GM21390 (cell line): ENCODE data around the gene ADCY2.

Experiments
- ATAC-seq: cut with Tn5 transposase; IDR thresholded peaks from one replicate; pipeline ENCODE4 v1.9.1; 2021; ENCODE audit not compliant: unreplicated experiment

Gene ADCY2

GRCh38 chr5:7773178-7773577 is 377.2 kb downstream of the ADCY2 start:
- no peak for ATAC-seq

DNA sequence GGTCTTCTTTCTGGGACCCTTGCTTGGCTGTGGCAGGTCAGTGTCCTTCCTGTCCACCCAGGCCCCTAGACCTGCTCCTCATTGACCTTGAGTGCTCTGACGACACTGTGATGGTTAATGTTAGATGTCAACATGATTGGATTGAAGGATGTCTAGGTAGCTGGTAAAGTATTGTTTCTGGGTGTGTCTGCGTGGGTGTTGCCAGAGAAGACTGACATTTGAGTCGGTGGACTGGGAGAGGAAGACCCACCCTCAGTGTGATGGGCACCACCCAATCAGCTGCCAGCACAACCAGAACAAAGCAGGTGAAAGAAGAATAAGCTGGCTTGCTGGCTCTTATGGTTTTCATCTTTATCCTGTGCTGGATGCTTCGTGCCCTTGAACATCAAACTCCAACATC is 380.5 kb downstream of the ADCY2 start:
- no peak for ATAC-seq

- ATAC-seq, result peak; percentile 66
Measured at GRCh38 chr5:7779019-7780005, 383.4 kb downstream of the ADCY2 start.

GRCh38 chr5:7781899-7782298 is 386.0 kb downstream of the ADCY2 start:
- ATAC-seq, result no peak

- no peak for ATAC-seq
Measured at GRCh38 chr5:7784683-7785380, 388.9 kb downstream of the ADCY2 start.

DNA sequence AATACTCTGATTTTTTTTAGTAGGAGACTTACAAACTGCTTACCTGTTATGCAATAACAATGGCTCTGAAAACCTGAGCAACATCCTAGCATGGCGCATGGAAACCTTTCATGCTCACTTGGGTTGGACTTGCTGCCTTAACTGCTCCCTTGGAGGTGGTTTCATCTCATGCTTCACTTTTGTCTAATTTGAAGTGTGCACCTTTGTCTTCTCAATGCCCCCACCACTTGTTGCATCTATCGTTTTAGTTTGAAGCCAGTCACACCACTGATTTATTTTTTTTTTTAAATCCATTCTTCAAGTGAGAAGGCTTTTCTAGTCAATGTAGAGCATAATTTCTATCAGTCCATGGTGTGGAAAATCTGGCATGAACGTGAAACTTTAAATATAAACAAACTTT is 391.8 kb downstream of the ADCY2 start:
- ATAC-seq, result no peak

GRCh38 chr5:7789567-7789966 is 393.6 kb downstream of the ADCY2 start:
- no peak for ATAC-seq

GRCh38 chr5:7793895-7794294 is 398.0 kb downstream of the ADCY2 start:
- ATAC-seq, result peak; percentile 18

- peak; percentile 89 for ATAC-seq
Measured at GRCh38 chr5:7794311-7794710, 398.4 kb downstream of the ADCY2 start.

DNA sequence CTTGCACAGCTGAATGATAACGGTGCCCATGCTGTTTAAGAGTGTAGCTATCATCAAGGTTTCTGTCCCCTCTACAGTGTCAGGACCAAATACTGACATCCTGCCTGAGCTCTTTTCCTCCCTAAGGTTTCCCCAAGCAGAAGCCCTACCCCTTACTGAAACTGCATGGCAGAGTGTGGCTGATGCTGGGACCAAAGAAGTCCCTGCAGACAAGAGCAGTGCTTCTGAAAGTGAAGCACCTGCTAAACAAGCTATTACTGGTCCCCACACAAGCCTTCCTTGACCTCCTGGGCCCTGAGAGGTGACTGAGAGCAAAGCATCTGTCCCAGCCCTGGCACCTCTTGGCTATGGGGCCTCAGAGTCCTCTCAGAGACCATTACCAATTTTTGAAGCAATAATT is 398.9 kb downstream of the ADCY2 start:
- peak; percentile 56 for ATAC-seq

GRCh38 chr5:7795306-7795705 is 399.4 kb downstream of the ADCY2 start:
- no peak for ATAC-seq

DNA sequence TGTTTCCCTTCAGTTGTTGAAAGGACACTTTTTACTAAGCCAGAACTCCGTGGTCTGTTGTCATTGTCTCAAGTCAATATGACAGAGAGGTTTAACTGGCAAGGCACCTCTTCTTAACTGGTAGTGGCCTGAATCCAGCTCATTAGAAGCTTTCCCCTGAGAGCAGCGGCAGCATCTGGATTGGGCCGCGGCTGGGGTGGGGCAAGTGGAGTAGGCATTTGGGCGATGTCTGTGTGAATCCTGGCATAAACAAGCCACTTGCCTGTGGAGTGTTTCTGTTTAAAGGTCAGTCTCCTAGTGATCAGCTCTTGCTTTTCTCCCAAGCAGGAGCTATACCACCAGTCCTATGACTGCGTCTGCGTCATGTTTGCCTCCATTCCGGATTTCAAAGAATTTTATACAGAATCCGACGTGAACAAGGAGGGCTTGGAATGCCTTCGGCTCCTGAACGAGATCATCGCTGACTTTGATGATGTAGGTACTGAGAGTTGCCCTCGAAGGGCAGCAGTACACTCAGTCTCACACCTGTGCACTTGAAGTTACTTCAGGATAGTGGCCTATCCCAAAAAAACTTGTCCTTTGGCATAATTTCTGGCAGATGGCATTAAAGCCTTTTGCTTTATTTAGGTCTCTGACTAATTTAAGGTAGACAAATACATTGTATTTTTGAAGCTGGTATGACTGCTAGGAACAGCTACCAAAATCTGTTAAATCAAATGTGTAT is 406.1 kb downstream of the ADCY2 start:
- ATAC-seq, result no peak

- ATAC-seq, result no peak
Measured at GRCh38 chr5:7802855-7803254, 406.9 kb downstream of the ADCY2 start.

DNA sequence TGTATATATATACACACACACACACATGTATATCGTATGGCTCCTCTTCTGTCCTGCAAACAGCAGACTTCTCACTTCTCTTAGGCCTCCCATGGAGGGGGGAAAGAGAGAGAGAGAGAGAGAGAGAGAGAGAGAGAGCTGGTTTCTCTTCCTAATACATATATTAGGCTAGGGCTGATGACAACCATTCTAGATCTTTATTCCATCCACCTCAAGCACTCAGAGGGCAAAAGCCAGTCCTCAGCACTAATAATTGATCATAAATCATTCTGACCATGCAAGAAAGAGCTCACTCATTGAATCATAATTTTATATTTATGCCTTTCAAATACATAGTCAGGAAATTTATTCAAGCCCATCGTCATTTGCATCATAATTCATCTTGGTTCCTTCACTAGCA is 408.0 kb downstream of the ADCY2 start:
- ATAC-seq, result no peak

GRCh38 chr5:7805379-7805778 is 409.4 kb downstream of the ADCY2 start:
- no peak for ATAC-seq

DNA sequence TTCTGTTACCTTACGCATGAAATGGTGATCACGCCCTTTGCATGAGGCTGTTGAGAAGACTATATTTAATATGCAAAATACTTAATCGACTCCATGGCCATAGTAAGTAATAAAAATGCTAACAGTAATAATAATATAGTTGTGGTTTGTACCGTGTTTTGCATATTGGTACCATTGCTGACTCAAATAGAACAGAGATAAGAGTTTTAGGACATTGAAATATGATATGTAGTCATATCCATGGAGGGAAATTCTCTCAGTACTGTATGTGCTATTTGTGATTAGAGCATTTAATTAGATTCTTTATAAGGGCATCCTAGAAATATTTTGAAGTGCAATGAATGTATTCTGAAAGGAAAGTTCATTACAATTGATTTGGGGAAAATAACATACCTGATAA is 413.1 kb downstream of the ADCY2 start:
- ATAC-seq, result no peak

GRCh38 chr5:7811715-7812114 is 415.8 kb downstream of the ADCY2 start:
- ATAC-seq, result no peak

DNA sequence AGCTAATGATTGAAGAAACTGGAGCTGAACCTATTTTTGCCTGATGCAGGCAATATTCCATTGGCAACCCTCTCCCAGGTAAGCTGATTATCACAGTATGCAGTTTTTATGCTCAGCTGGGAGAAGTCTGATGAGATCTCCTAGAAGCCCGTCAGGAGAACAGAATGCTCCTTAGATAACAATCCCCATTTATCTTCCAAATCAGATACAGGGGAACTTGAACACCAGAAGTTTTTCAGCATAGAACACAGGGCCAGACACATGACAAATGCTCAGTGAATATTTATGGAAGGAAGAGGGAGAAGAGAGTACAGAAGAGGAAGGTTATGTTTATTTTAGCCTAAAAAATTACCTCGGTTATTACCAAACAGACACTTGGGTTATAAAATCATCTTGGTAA is 417.1 kb downstream of the ADCY2 start:
- no peak for ATAC-seq

- no peak for ATAC-seq
Measured at GRCh38 chr5:7813576-7813975, 417.6 kb downstream of the ADCY2 start.

DNA sequence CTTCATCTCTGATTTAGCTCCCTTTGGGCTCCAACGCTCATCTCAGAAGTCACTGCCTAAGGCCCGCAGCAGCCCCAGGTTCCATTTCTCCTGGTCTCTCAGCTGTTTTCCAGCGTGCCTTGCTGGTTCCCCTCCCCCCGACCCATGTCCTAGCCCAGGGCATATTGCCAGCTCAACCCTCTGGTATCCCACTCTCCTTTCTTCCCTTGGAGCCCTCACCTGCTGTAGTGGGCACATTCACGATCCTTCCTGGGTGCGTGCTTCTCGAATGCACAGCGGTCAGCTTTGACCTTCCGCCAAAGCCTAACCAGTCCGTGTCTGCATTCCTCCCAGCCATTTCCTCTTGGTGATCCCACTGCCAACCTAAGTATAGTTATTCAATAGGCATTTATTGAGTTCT is 418.9 kb downstream of the ADCY2 start:
- ATAC-seq, result no peak

- ATAC-seq, result peak; percentile 90
Measured at GRCh38 chr5:7815892-7816534, 420.1 kb downstream of the ADCY2 start.
